Gastrocnemius medialis (tissue), 4 donors: ENCODE measurements around the gene NSMCE1. TPM values are rescaled to one million over a fixed set of nuclear protein-coding genes. Genes with fewer than 3 reads are reported as not detected.
A peak's percentile ranks its signal among the peaks of the same experiment; 100 is the strongest.

Experiments
- ATAC-seq, 2 donors: fragments of 150-250 bp; one replicate each; pipeline ENCODE4 v1.9.1; 2016
- DNase-seq, 2 donors: peaks; one replicate each; pipeline ENCODE4 v3.0.0-alpha.2; 2019
- H3K27ac ChIP-seq, 4 donors: fragments of 200-600 bp; sonication (generic); 1 replicate in 1 of 4; 2 replicates in 3 of 4; pipeline ENCODE4 v1.5.1; 2016 to 2018; ENCODE audit warnings: mild to moderate bottlenecking in 2 of 4, moderate library complexity in 1 of 4
- H3K27me3 ChIP-seq, 3 donors: fragments of 200-600 bp; sonication (generic) in 2 of 3; 1 replicate in 1 of 3; 2 replicates in 2 of 3; pipeline versions ENCODE4 v1.5.1 to v1.6.0; 2016 to 2019; ENCODE audit warnings: mild to moderate bottlenecking in 1 of 3, moderate library complexity in 1 of 3
- H3K36me3 ChIP-seq, 2 donors: fragments of 200-600 bp; sonication (generic) in 1 of 2; one replicate each; pipeline ENCODE4 v1.5.1; 2017 to 2018
- H3K4me1 ChIP-seq, 2 donors: fragments of 200-600 bp; sonication (generic) in 1 of 2; one replicate each; pipeline ENCODE4 v1.5.1; 2016 to 2017; ENCODE audit warnings: mild to moderate bottlenecking in 2 of 2
- H3K4me3 ChIP-seq, 4 donors: fragments of 200-600 bp; sonication (generic) in 3 of 4; 1 replicate in 1 of 4; 2 replicates in 3 of 4; pipeline ENCODE4 v1.5.1; 2016 to 2019; ENCODE audit warnings: mild to moderate bottlenecking in 2 of 4
- H3K9me3 ChIP-seq, 3 donors: fragments of 200-600 bp; sonication (generic) in 2 of 3; 1 replicate in 1 of 3; 2 replicates in 2 of 3; pipeline ENCODE4 v1.5.1; 2016 to 2019
- CTCF ChIP-seq, 5 experiments: fragments of 450-650 bp in 3 of 5; fragments of 200-600 bp in 2 of 5; sonication (generic) in 2 of 5; IDR thresholded peaks in 4 of 5; conservative IDR thresholded peaks in 1 of 5; 1 replicate in 4 of 5; 2 replicates in 1 of 5; pipeline ENCODE4 v1.5.1; 2016 to 2019; ENCODE audit warnings: antibody characterized with exemption in 5 of 5, mild to moderate bottlenecking in 3 of 5, moderate library complexity in 3 of 5
- POLR2A ChIP-seq, 2 donors: fragments of 450-650 bp; IDR thresholded peaks; one replicate each; pipeline ENCODE4 v1.6.1; 2017; ENCODE audit warnings: antibody characterized with exemption in 2 of 2, mild to moderate bottlenecking in 2 of 2, moderate library complexity in 2 of 2
- in situ Hi-C, 4 donors: fragments of 200-750 bp; cut with MboI; loops; one replicate each; pipeline versions ENCODE4 v1.15.0 to v1.8.0; 2017; ENCODE audit warnings: low sequenced_read_pairs in 4 of 4
- intact Hi-C: fragments of 100-400 bp; cut with DNase I; formaldehyde crosslinking; loops from one replicate; pipeline ENCODE4 v1.15.1; 2023; ENCODE audit warnings: low total_unique reads
- total RNA-seq, 4 donors: library from RNA; depleted of rRNA; stranded (reverse); fragments of >200 nt; gene quantifications; one replicate each; pipeline versions ENCODE4 v1.1.0 to v1.2.3, GENCODE V29; 2016

Gene NSMCE1
- total RNA-seq, 4 donors from 2014 or later: 20.2 to 29.1 (median 22.0) TPM

- no peak for DNase-seq
- Histone ChIP-seq H3K36me3 (no peaks in the 10 kb centered on the region), H3K27ac (no peak overlapping the region), H3K4me1 (peaks cover 22 to 31% of the 10 kb centered on the region in 2 donors), H3K4me3 (no peak overlapping the region), H3K27me3 (no peaks in the 10 kb centered on the region), H3K9me3 (no peaks in the 10 kb centered on the region)
- in situ Hi-C loops (loop anchor here in 1 of 4 donors (25.0 kb wide), 2 partner anchors 137 to 337 kb away; partner anchors contain the start of gene KATNIP), intact Hi-C loops (no loop called here)
- no peak for ATAC-seq
- no peak for TF ChIP-seq POLR2A (IDR thresholded peaks at IDR 0.05)
- no peak for TF ChIP-seq CTCF (IDR thresholded peaks at IDR 0.05 in 4 of 5, conservative IDR thresholded peaks at IDR 0.05 in 1 of 5)
These were observed 43.8 kb downstream of the NSMCE1 start for GRCh38 chr16:27224741-27225300.

GRCh38 chr16:27224271-27224737 lies 44.3 kb downstream of the NSMCE1 start:
- DNase-seq: no peak
- Histone ChIP-seq H3K27me3 (no peaks in the 10 kb centered on the region), H3K36me3 (no peaks in the 10 kb centered on the region), H3K4me3 (no peak overlapping the region), H3K27ac (no peak overlapping the region), H3K9me3 (no peaks in the 10 kb centered on the region), H3K4me1 (peaks cover 16 to 26% of the 10 kb centered on the region in 2 donors)
- no peak for ATAC-seq
- in situ Hi-C loops: loop anchor here in 1 of 4 donors (25.0 kb wide), 1 partner anchor 338 kb away; the partner anchor contains the start of gene KATNIP
- intact Hi-C loops: no loop called here
- TF ChIP-seq CTCF (IDR thresholded peaks at IDR 0.05 in 4 of 5, conservative IDR thresholded peaks at IDR 0.05 in 1 of 5) (no peak), POLR2A (IDR thresholded peaks at IDR 0.05) (no peak)

- DNase-seq (no peak), ATAC-seq (no peak)
- in situ Hi-C loops (loop anchor here in 1 of 4 donors (25.0 kb wide), 1 partner anchor 339 kb away; the partner anchor contains the start of gene KATNIP), intact Hi-C loops (no loop called here)
- Histone ChIP-seq H3K36me3 (no peaks in the 10 kb centered on the region), H3K27ac (no peak overlapping the region), H3K4me1 (peaks cover 12 to 20% of the 10 kb centered on the region in 2 donors), H3K4me3 (no peak overlapping the region), H3K9me3 (no peaks in the 10 kb centered on the region), H3K27me3 (no peaks in the 10 kb centered on the region)
- TF ChIP-seq POLR2A (IDR thresholded peaks at IDR 0.05): no peak
- TF ChIP-seq CTCF (IDR thresholded peaks at IDR 0.05 in 4 of 5, conservative IDR thresholded peaks at IDR 0.05 in 1 of 5): no peak
These were observed 44.9 kb downstream of the NSMCE1 start for GRCh38 chr16:27223701-27224100.

- H3K36me3 ChIP-seq: no peaks in the 10 kb centered on the region
- TF ChIP-seq POLR2A (IDR thresholded peaks at IDR 0.05) (no peak), CTCF (IDR thresholded peaks at IDR 0.05 in 4 of 5, conservative IDR thresholded peaks at IDR 0.05 in 1 of 5) (no peak)
- DNase-seq: no peak
These were observed 45.4 kb downstream of the NSMCE1 start for GRCh38 chr16:27223226-27223610.

More at GRCh38 chr16:27223226-27223610, 45.4 kb downstream of the NSMCE1 start:
- peaks cover 11 to 18% of the 10 kb centered on the region in 2 donors for H3K4me1 ChIP-seq
- no peaks in the 10 kb centered on the region for H3K9me3 ChIP-seq
- H3K27ac ChIP-seq: peak overlapping the region; percentile 56 to 74 (median 65)
- intact Hi-C loops (no loop called here), in situ Hi-C loops (loop anchor here in 1 of 4 donors (25.0 kb wide), 1 partner anchor 339 kb away; the partner anchor contains the start of gene KATNIP)
- H3K4me3 ChIP-seq: no peak overlapping the region
- no peaks in the 10 kb centered on the region for H3K27me3 ChIP-seq
- ATAC-seq: no peak
